A673 (cell line): ENCODE data around the gene RPL13A.

ENCODE experiments used
- CTCF ChIP-seq: fragments of 300-800, 200-600 bp; sonication (generic); conservative IDR thresholded peaks from 2 replicates; pipeline ENCODE4 v1.5.1; 2017; ENCODE audit warnings: low read depth, mild to moderate bottlenecking, antibody characterized with exemption, low read length, moderate library complexity, mixed read lengths
- EZH2 ChIP-seq: fragments of 200-600 bp; sonication (generic); IDR thresholded peaks from 2 replicates; pipeline ENCODE4 v1.6.1; 2017; ENCODE audit warnings: borderline replicate concordance, low read depth, mild to moderate bottlenecking, mixed read lengths, antibody characterized with exemption, low read length; ENCODE audit not compliant: poor library complexity, severe bottlenecking

- TF ChIP-seq CTCF (no peak), EZH2 (no peak)
These were observed 18.5 kb upstream of the RPL13A start for GRCh38 chr19:49468746-49469447.
